GM12878 (cell line): ENCODE measurements around the gene DOCK2. TPM values are rescaled to one million over a fixed set of nuclear protein-coding genes. Genes with fewer than 3 reads are reported as not detected.

Source experiments
- ATAC-seq: fragments of 200-7000 bp; cut with Tn5 transposase; 3 replicates; pipeline ENCODE4 v1.9.1; 2020; ENCODE audit warnings: mild to moderate bottlenecking, moderate library complexity
- BruUV-seq: library from RNA; stranded (reverse); fragments of 400-500 nt; replicated peaks from 2 replicates; lab custom pipeline; 2021; lab: Mats Ljungman, UMichigan
- CTCF ChIA-PET: fragments of 300-600 bp; sonication (Branson Sonifier 250); formaldehyde crosslinking; extraction: SDS; loops from one replicate; lab custom pipeline; 2021; ENCODE audit warnings: inconsistent platforms; lab: Yijun Ruan, JAX
- POLR2A ChIA-PET: fragments of 350-600 bp; formaldehyde crosslinking; extraction: SDS; loops from one replicate; lab custom pipeline; 2021; ENCODE audit warnings: inconsistent platforms; lab: Charles Lee
- RAD21 ChIA-PET: fragments of 300-600 bp; sonication (Branson Sonifier 250); formaldehyde crosslinking; loops from one replicate; lab custom pipeline; 2023; ENCODE audit warnings: antibody characterized with exemption; ENCODE audit not compliant: unreplicated experiment; lab: Charles Lee
- SMC1A ChIA-PET: fragments of 300-600 bp; sonication (Branson Sonifier 250); formaldehyde crosslinking; loops from one replicate; lab custom pipeline; 2023; ENCODE audit not compliant: unreplicated experiment, uncharacterized antibody; lab: Charles Lee
- DNase-seq: peaks from one replicate; pipeline ENCODE4 v3.0.0-alpha.2; 2011; ENCODE audit warnings: low read depth, low spot score
- FAIRE-seq: peaks from 3 replicates; lab custom pipeline; 2011; peaks lifted over from hg19 to GRCh38; lab: Jason Lieb, UNC
- H2AFZ ChIP-seq: 2 replicates; pipeline ENCODE4 v1.6.0; 2011; ENCODE audit warnings: low read depth, low read length, control low read depth; ENCODE audit not compliant: control insufficient read depth
- H3K27ac ChIP-seq: 2 replicates; pipeline ENCODE4 v1.5.1; 2011; ENCODE audit warnings: control low read depth; ENCODE audit not compliant: control insufficient read depth, insufficient read depth
- H3K27me3 ChIP-seq, 2 experiments: replicated peaks in 1 of 2; 2 replicates each; pipeline versions ENCODE4 v1.6.0 to v1.6.1; 2011; ENCODE audit warnings: low read length in 1 of 2; ENCODE audit not compliant: control insufficient read depth in 2 of 2, insufficient read depth in 2 of 2
- H3K36me3 ChIP-seq, 2 experiments: 2 replicates each; pipeline ENCODE4 v1.5.1; 2011; ENCODE audit warnings: low read length in 1 of 2; ENCODE audit not compliant: control insufficient read depth in 2 of 2, insufficient read depth in 2 of 2
- H3K4me1 ChIP-seq: 2 replicates; pipeline ENCODE4 v1.6.1; 2011; ENCODE audit warnings: mild to moderate bottlenecking, low read length, moderate library complexity, mixed read lengths; ENCODE audit not compliant: control insufficient read depth, insufficient read depth
- H3K4me2 ChIP-seq: 2 replicates; pipeline ENCODE4 v1.6.0; 2011; ENCODE audit warnings: control low read depth; ENCODE audit not compliant: control insufficient read depth, insufficient read depth
- H3K4me3 ChIP-seq: fragments of 200-600 bp; sonication (generic); 2 replicates; pipeline ENCODE4 v1.5.1; 2016
- H3K79me2 ChIP-seq: 2 replicates; pipeline ENCODE4 v1.6.0; 2011; ENCODE audit warnings: low read length; ENCODE audit not compliant: control insufficient read depth, insufficient read depth
- H3K9ac ChIP-seq: 2 replicates; pipeline ENCODE4 v1.8.0; 2011; ENCODE audit warnings: low read length, control low read depth, mixed read lengths; ENCODE audit not compliant: control insufficient read depth, insufficient read depth
- H3K9me3 ChIP-seq: replicated peaks from 3 replicates; pipeline ENCODE4 v1.5.1; 2011; ENCODE audit warnings: mild to moderate bottlenecking, low read length; ENCODE audit not compliant: control insufficient read depth, insufficient read depth
- H4K20me1 ChIP-seq: 2 replicates; pipeline ENCODE4 v1.6.0; 2011; ENCODE audit not compliant: control insufficient read depth, insufficient read depth
- ATF7 ChIP-seq: fragments of 450-650 bp; IDR thresholded peaks from 2 replicates; pipeline ENCODE4 v1.6.1; 2016; ENCODE audit warnings: low read depth, mild to moderate bottlenecking
- CHD1 ChIP-seq: IDR thresholded peaks from 2 replicates; pipeline ENCODE4 v1.6.1; 2012; ENCODE audit warnings: low read depth, low read length, improper control_type of control experiment
- HDGF ChIP-seq: fragments of 450-650 bp; IDR thresholded peaks from 2 replicates; pipeline ENCODE4 v1.6.1; 2016; ENCODE audit warnings: antibody characterized with exemption
- MTA2 ChIP-seq: fragments of 450-650 bp; IDR thresholded peaks from 2 replicates; pipeline ENCODE4 v1.6.1; 2016; ENCODE audit warnings: low read depth, mild to moderate bottlenecking, moderate library complexity
- NFYB ChIP-seq: IDR thresholded peaks from 2 replicates; pipeline ENCODE4 v1.6.1; 2011; ENCODE audit warnings: low read depth, mild to moderate bottlenecking, low read length, improper control_type of control experiment, moderate library complexity; ENCODE audit not compliant: insufficient read depth
- POLR2A ChIP-seq: IDR thresholded peaks from 2 replicates; pipeline ENCODE4 v1.6.1; 2011; ENCODE audit warnings: low read depth, mild to moderate bottlenecking, low read length
- SMAD5 ChIP-seq: IDR thresholded peaks from 2 replicates; pipeline ENCODE4 v1.6.1; 2016; ENCODE audit warnings: antibody characterized with exemption, low read depth
- SMARCA5 ChIP-seq: fragments of 450-650 bp; IDR thresholded peaks from 2 replicates; pipeline ENCODE4 v1.6.1; 2017; ENCODE audit warnings: mild to moderate bottlenecking
- SUZ12 ChIP-seq: fragments of 200-600 bp; sonication (generic); IDR thresholded peaks from one replicate; pipeline ENCODE4 v1.6.1; 2018; ENCODE audit warnings: antibody characterized with exemption, mild to moderate bottlenecking; ENCODE audit not compliant: unreplicated experiment
- ZNF24 ChIP-seq: fragments of 450-650 bp; IDR thresholded peaks from 2 replicates; pipeline ENCODE4 v1.6.1; 2017; ENCODE audit warnings: antibody characterized with exemption, mild to moderate bottlenecking
- WGBS: methylation state at CpG from one replicate; pipeline ENCODE4 v1.1.6; 2016; ENCODE audit warnings: low lambda C conversion rate; ENCODE audit not compliant: insufficient replicate concordance, insufficient coverage; ENCODE audit errors: missing lambda C conversion rate; 5-methylcytosine and 5-hydroxymethylcytosine counted together
- in situ Hi-C: fragments of 300-500 bp; cut with MboI; formaldehyde crosslinking; loops from 9 replicates; pipeline ENCODE4 v1.14.3; 2018; ENCODE audit warnings: mixed read lengths
- intact Hi-C: fragments of 100-400 bp; cut with micrococcal nuclease; formaldehyde crosslinking; loops from one replicate; pipeline ENCODE4 v1.14.2; 2022; ENCODE audit not compliant: unreplicated experiment
- polyA plus RNA-seq, 11 experiments: library from polyadenylated mRNA; depleted of rRNA in 4 of 11; unstranded in 6 of 11; stranded (reverse) in 5 of 11; fragments of >200 nt; fragmentation: Nextera tagmentation in 4 of 11; fragmentation: Illumina TruSeq in 1 of 11; extraction: Ambion mirVana in 4 of 11; extraction: Trizol in 1 of 11; gene quantifications; 1 replicate in 1 of 11; 2 replicates in 10 of 11; pipeline versions ENCODE4 v1.2.1 to v1.2.3, GENCODE V29; 2011 to 2016; ENCODE audit warnings: inconsistent platforms in 2 of 11, missing spikeins in 2 of 11, low read depth in 1 of 11
- total RNA-seq, 4 experiments: library from RNA; depleted of rRNA in 3 of 4; stranded (reverse); fragments of >200 nt in 3 of 4; fragmentation: Illumina TruSeq in 1 of 4; extraction: Trizol in 1 of 4; gene quantifications; 2 replicates each; pipeline versions ENCODE4 v1.2.1 to v1.2.3, GENCODE V29; 2013 to 2021
- TF ChIP-seq, protein P1 (sequence below): fragments of 450-650 bp; formaldehyde crosslinking; IDR thresholded peaks from 2 replicates; pipeline ENCODE4 v1.4.0; 2022; ENCODE audit warnings: mild to moderate bottlenecking, moderate library complexity

The DOCK2 gene
- total and polyA plus RNA-seq, 10 of the 15 experiments (the other 5 are each of a cell fraction or from before 2014, with no cell fraction given): 34.2 to 192 (median 118) TPM

DNA sequence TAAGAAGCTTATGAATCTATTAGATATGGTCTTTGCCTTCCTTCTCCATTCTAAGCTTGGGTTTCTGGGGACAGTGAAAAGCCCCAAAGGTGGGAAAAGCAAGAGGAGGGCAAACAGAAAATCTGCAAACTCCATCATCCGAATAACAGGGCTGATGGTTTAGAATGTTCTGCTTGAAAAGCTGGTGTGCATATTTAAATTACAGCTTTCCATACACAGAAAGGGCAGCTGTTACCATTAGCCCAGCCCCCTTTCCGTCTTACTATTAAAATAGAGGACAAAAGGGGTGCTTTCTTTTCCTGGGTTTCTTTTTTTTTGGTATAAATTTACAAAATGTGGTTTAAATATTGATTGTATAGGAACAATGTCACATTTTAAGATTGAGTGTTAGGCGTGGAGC is 321.2 kb downstream of the DOCK2 start:
- no peak for DNase-seq
- WGBS: 96% methylated on average over 3 of the region's 3 CpGs
- ATAC-seq: no peak
- BruUV-seq: no TSS peak
- no peaks in the 10 kb centered on the region for H3K9me3 ChIP-seq
- H3K27ac ChIP-seq: no peak overlapping the region
- POLR2A ChIA-PET: interaction anchor here (1.1 kb wide), 1 partner anchor 13 kb away, joined by 3 read pairs; no protein-coding TSS in a partner anchor
- no peaks in the 10 kb centered on the region for H3K79me2 ChIP-seq
- RAD21 ChIA-PET: no interaction called here
- TF ChIP-seq ZNF24: no peak
- TF ChIP-seq ATF7: no peak
- TF ChIP-seq, protein P1, sequence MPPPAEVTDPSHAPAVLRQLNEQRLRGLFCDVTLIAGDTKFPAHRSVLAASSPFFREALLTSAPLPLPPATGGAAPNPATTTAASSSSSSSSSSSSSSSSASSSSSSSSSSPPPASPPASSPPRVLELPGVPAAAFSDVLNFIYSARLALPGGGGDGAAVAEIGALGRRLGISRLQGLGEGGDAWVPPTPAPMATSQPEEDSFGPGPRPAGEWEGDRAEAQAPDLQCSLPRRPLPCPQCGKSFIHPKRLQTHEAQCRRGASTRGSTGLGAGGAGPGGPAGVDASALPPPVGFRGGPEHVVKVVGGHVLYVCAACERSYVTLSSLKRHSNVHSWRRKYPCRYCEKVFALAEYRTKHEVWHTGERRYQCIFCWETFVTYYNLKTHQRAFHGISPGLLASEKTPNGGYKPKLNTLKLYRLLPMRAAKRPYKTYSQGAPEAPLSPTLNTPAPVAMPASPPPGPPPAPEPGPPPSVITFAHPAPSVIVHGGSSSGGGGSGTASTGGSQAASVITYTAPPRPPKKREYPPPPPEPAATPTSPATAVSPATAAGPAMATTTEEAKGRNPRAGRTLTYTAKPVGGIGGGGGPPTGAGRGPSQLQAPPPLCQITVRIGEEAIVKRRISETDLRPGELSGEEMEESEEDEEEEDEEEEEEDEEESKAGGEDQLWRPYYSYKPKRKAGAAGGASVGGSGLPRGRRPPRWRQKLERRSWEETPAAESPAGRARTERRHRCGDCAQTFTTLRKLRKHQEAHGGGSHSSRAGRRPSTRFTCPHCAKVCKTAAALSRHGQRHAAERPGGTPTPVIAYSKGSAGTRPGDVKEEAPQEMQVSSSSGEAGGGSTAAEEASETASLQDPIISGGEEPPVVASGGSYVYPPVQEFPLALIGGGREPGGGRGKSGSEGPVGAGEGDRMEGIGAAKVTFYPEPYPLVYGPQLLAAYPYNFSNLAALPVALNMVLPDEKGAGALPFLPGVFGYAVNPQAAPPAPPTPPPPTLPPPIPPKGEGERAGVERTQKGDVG (CRISPR knock-in tag): no peak
- TF ChIP-seq, all 136 proteins: peak for 0
- no peaks in the 10 kb centered on the region for H3K4me1 ChIP-seq
- ChIA-PET CTCF (no interaction called here), SMC1A (interaction anchor here (0.9 to 1.6 kb wide), 3 partner anchors 12 to 51 kb away, joined by 3 to 5 read pairs (median 3); no protein-coding TSS in a partner anchor)
- intact Hi-C loops: no loop called here
- FAIRE-seq: no peak
- no peak overlapping the region for H3K9ac ChIP-seq
- H3K27me3 ChIP-seq: no peaks in the 10 kb centered on the region
- no peak overlapping the region for H2AFZ ChIP-seq
- no peak overlapping the region for H3K4me3 ChIP-seq
- in situ Hi-C loops: no loop called here
- H4K20me1 ChIP-seq: no peaks in the 10 kb centered on the region
- H3K36me3 ChIP-seq: peaks cover 0 to under 1% of the 10 kb centered on the region in 2 experiments; a peak in 1 of 4 replicates
- no peak overlapping the region for H3K4me2 ChIP-seq

GRCh38 chr5:169960659-169961058 is 323.6 kb downstream of the DOCK2 start:
- ChIA-PET SMC1A (no interaction called here), RAD21 (no interaction called here), POLR2A (no interaction called here), CTCF (no interaction called here)
- Histone ChIP-seq H2AFZ (no peak overlapping the region), H3K27ac (no peak overlapping the region), H3K4me2 (no peak overlapping the region), H3K4me3 (no peak overlapping the region), H3K4me1 (no peaks in the 10 kb centered on the region), H3K79me2 (no peaks in the 10 kb centered on the region), H4K20me1 (no peaks in the 10 kb centered on the region), H3K36me3 (peaks cover 0 to 3% of the 10 kb centered on the region in 2 experiments; a peak in 1 of 4 replicates), H3K9me3 (no peaks in the 10 kb centered on the region), H3K9ac (no peak overlapping the region), H3K27me3 (no peaks in the 10 kb centered on the region)
- in situ Hi-C loops: no loop called here
- intact Hi-C loops: no loop called here
- no peak for FAIRE-seq
- WGBS: 95% methylated on average over 2 of the region's 2 CpGs
- no peak for DNase-seq
- TF ChIP-seq POLR2A: no peak
- no peak for TF ChIP-seq HDGF
- TF ChIP-seq SMARCA5: no peak
- TF ChIP-seq MTA2: no peak
- TF ChIP-seq SUZ12: no peak
- no peak for TF ChIP-seq NFYB
- no peak for TF ChIP-seq CHD1
- no peak for TF ChIP-seq SMAD5
- ATAC-seq: no peak
- BruUV-seq: no TSS peak
